Measurements from ENCODE around the gene NT5DC2. TPM values are rescaled to one million over a fixed set of nuclear protein-coding genes. Genes with fewer than 3 reads are reported as not detected.

Gene NT5DC2
- polyA plus RNA-seq, 3 donors: 0.66 to 28.4 (median 0.67) TPM

DNA sequence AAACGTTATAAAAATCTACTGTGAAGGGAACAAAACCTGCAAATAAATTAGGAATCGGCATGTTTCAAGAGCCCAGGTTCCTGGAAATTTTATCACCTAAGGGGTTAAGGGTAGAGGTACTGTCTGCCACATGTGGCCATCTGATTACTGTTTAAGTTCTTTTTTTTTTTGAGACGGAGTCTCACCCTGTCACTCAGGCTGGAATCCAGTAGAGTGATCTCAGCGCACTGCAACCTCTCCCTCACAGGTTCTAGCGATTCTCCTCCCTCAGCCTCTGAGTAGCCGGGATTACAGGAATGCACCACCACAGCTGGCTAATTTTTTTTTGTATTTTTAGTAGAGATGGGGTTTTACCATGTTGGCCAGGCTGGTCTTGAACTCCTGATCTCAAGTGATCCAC, 38.6 kb upstream of the NT5DC2 start:
- no peak overlapping the region for H3K4me2 ChIP-seq (replicated peaks; ENCODE audit: extremely low read depth, low read length, poor library complexity, severe bottlenecking)
- Mint-ChIP-seq H3K4me3 (no peak overlapping the region), H3K36me3 (peaks cover 64 to 87% of the 10 kb centered on the region in 2 donors), H3K27me3 (ENCODE audit: low read depth in 3 of 3) (peaks cover 0 to 1% (median 0%) of the 10 kb centered on the region in 3 donors), H3K27ac (peak overlapping the region in 1 of 7 donors; percentile 6), H3K4me1 (no peaks in the 10 kb centered on the region), H3K9me3 (no peaks in the 10 kb centered on the region)
- no peak overlapping the region for H3K4me3 ChIP-seq (replicated peaks in 1 of 3; ENCODE audit: low read depth in 2 of 3, low read length in 3 of 3)
- no peak overlapping the region for H3K27ac ChIP-seq (ENCODE audit: low read depth in 1 of 2, low read length in 2 of 2)
- H3K79me2 ChIP-seq (ENCODE audit: insufficient read depth, low read length): no peaks in the 10 kb centered on the region
- no peaks in the 10 kb centered on the region for H3K27me3 ChIP-seq (ENCODE audit: control insufficient read depth in 2 of 2, insufficient read depth in 2 of 2, low read length in 2 of 2)
- no peaks in the 10 kb centered on the region for H3K4me1 ChIP-seq (ENCODE audit: control insufficient read depth in 1 of 2, insufficient read depth in 2 of 2, low read length in 2 of 2)
- no peak for DNase-seq
- TF ChIP-seq, protein P1, sequence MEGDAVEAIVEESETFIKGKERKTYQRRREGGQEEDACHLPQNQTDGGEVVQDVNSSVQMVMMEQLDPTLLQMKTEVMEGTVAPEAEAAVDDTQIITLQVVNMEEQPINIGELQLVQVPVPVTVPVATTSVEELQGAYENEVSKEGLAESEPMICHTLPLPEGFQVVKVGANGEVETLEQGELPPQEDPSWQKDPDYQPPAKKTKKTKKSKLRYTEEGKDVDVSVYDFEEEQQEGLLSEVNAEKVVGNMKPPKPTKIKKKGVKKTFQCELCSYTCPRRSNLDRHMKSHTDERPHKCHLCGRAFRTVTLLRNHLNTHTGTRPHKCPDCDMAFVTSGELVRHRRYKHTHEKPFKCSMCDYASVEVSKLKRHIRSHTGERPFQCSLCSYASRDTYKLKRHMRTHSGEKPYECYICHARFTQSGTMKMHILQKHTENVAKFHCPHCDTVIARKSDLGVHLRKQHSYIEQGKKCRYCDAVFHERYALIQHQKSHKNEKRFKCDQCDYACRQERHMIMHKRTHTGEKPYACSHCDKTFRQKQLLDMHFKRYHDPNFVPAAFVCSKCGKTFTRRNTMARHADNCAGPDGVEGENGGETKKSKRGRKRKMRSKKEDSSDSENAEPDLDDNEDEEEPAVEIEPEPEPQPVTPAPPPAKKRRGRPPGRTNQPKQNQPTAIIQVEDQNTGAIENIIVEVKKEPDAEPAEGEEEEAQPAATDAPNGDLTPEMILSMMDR (IDR thresholded peaks at IDR 0.05): no peak
- intact Hi-C loops (cut with micrococcal nuclease): no loop called here
- H2AFZ ChIP-seq (ENCODE audit: insufficient read depth, low read depth, low read length, poor library complexity, severe bottlenecking): no peak overlapping the region
- H4K20me1 ChIP-seq (ENCODE audit: insufficient read depth, low read length): peaks cover 6% of the 10 kb centered on the region
- H3K9me3 ChIP-seq (replicated peaks in 1 of 2; ENCODE audit: control insufficient read depth in 1 of 2, insufficient read depth in 1 of 2, low read length in 2 of 2): no peaks in the 10 kb centered on the region
- H3K36me3 ChIP-seq (replicated peaks in 1 of 2; ENCODE audit: control insufficient read depth in 1 of 2, insufficient read depth in 2 of 2, low read length in 2 of 2): peaks cover 59 to 94% of the 10 kb centered on the region in 2 donors
- H3K9ac ChIP-seq (ENCODE audit: insufficient read depth, low read length, poor library complexity, severe bottlenecking): no peak overlapping the region
- 64% methylated on average over 2 of the region's 6 CpGs for WGBS (ENCODE audit: insufficient coverage)

DNA sequence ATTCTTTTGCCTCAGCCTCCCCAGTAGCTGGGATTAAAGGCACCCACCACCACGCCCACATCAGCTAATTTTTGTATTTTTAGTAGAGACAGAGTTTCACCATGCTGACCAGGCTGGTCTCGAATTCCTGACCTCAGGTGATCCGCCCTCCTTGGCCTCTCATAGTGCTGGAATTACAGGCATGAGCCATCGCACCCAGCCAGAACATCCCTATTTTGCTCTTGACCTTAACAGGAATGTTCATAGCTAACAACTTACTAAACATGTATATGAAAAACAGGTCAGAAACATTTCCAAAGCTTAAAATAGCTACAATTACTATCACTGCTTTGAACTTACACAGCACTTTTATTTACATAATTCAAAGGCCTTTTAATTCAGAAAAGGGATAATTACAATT, 36.4 kb upstream of the NT5DC2 start:
- H4K20me1 ChIP-seq (ENCODE audit: insufficient read depth, low read length): peaks cover 6% of the 10 kb centered on the region
- H3K4me3 Mint-ChIP-seq: no peak overlapping the region
- no peaks in the 10 kb centered on the region for H3K4me1 ChIP-seq (ENCODE audit: control insufficient read depth in 1 of 2, insufficient read depth in 2 of 2, low read length in 2 of 2)
- peaks cover 49 to 89% of the 10 kb centered on the region in 2 donors for H3K36me3 ChIP-seq (replicated peaks in 1 of 2; ENCODE audit: control insufficient read depth in 1 of 2, insufficient read depth in 2 of 2, low read length in 2 of 2)
- H3K27me3 Mint-ChIP-seq (ENCODE audit: low read depth in 3 of 3): peaks cover 0 to 1% (median 0%) of the 10 kb centered on the region in 3 donors
- no peaks in the 10 kb centered on the region for H3K9me3 ChIP-seq (replicated peaks in 1 of 2; ENCODE audit: control insufficient read depth in 1 of 2, insufficient read depth in 1 of 2, low read length in 2 of 2)
- peak overlapping the region in 2 of 7 donors; percentile 46 to 74 for H3K27ac Mint-ChIP-seq
- H3K27ac ChIP-seq (ENCODE audit: low read depth in 1 of 2, low read length in 2 of 2): no peak overlapping the region
- peaks cover 0 to 3% (median 0%) of the 10 kb centered on the region in 7 donors for H3K9me3 Mint-ChIP-seq
- intact Hi-C loops (cut with micrococcal nuclease): no loop called here
- TF ChIP-seq, protein P1 (IDR thresholded peaks at IDR 0.05): no peak
- peaks cover 57 to 87% of the 10 kb centered on the region in 2 donors for H3K36me3 Mint-ChIP-seq
- no peak overlapping the region for H3K4me3 ChIP-seq (replicated peaks in 1 of 3; ENCODE audit: low read depth in 2 of 3, low read length in 3 of 3)
- H3K27me3 ChIP-seq (ENCODE audit: control insufficient read depth in 2 of 2, insufficient read depth in 2 of 2, low read length in 2 of 2): no peaks in the 10 kb centered on the region
- H3K79me2 ChIP-seq (ENCODE audit: insufficient read depth, low read length): no peaks in the 10 kb centered on the region
- no peak overlapping the region for H2AFZ ChIP-seq (ENCODE audit: insufficient read depth, low read depth, low read length, poor library complexity, severe bottlenecking)
- H3K4me1 Mint-ChIP-seq: no peaks in the 10 kb centered on the region
- H3K9ac ChIP-seq (ENCODE audit: insufficient read depth, low read length, poor library complexity, severe bottlenecking): no peak overlapping the region
- no peak for DNase-seq
- WGBS (ENCODE audit: insufficient coverage): 100% methylated on average over 3 of the region's 4 CpGs
- no peak overlapping the region for H3K4me2 ChIP-seq (replicated peaks; ENCODE audit: extremely low read depth, low read length, poor library complexity, severe bottlenecking)
